PC-9 (cell line): ENCODE results near the gene RNF19B. TPM values are rescaled to one million over a fixed set of nuclear protein-coding genes. Genes with fewer than 3 reads are reported as not detected.
A peak's percentile ranks its signal among the peaks of the same experiment; 100 is the strongest.
"Not testable (repeated sequence)": the region's sequence is repeated elsewhere in the genome, so short reads cannot be mapped to it uniquely, and the experiment has no call there.

ENCODE experiments used
- BruUV-seq: library from RNA; stranded (reverse); fragments of 400-500 nt; replicated peaks from 2 replicates; lab custom pipeline; 2021; lab: Mats Ljungman, UMichigan
- CTCF ChIA-PET: fragments of 300-600 bp; sonication (Branson Sonifier 250); formaldehyde crosslinking; loops from one replicate; lab custom pipeline; 2022; ENCODE audit warnings: antibody characterized with exemption; lab: Charles Lee
- POLR2A ChIA-PET: fragments of 300-600 bp; sonication (Branson Sonifier 250); formaldehyde crosslinking; loops from one replicate; lab custom pipeline; 2022; ENCODE audit warnings: antibody characterized with exemption; ENCODE audit not compliant: unreplicated experiment; lab: Charles Lee
- DNase-seq, 2 experiments: peaks; one replicate each; pipeline versions ENCODE4 v3.0.0 to v3.0.0-alpha.2; 2015 to 2022; ENCODE audit warnings: mixed read lengths in 1 of 2
- H2AFZ ChIP-seq: fragments of 200-600 bp; sonication (generic); 2 replicates; pipeline ENCODE4 v1.8.1; 2017; ENCODE audit warnings: antibody characterized with exemption
- H3F3A ChIP-seq: fragments of 200-600 bp; sonication (generic); 2 replicates; pipeline ENCODE4 v1.8.1; 2017; ENCODE audit warnings: antibody characterized with exemption, mild to moderate bottlenecking, low read depth; ENCODE audit not compliant: insufficient read depth
- H3K27ac ChIP-seq: fragments of 200-600 bp; sonication (generic); 2 replicates; pipeline ENCODE4 v1.6.1; 2016; ENCODE audit warnings: mixed run types
- H3K27me3 ChIP-seq: fragments of 200-600 bp; sonication (generic); 2 replicates; pipeline ENCODE4 v1.6.1; 2016; ENCODE audit warnings: low read depth, mixed run types; ENCODE audit not compliant: insufficient read depth
- H3K36me3 ChIP-seq: fragments of 200-600 bp; sonication (generic); 2 replicates; pipeline ENCODE4 v1.6.1; 2016; ENCODE audit warnings: low read depth, mixed run types
- H3K4me1 ChIP-seq: fragments of 200-600 bp; sonication (generic); replicated peaks from 2 replicates; pipeline ENCODE4 v1.6.1; 2016; ENCODE audit warnings: mixed run types; ENCODE audit not compliant: insufficient read depth
- H3K4me2 ChIP-seq: fragments of 200-600 bp; sonication (generic); 2 replicates; pipeline ENCODE4 v1.6.1; 2017; ENCODE audit warnings: mixed run types
- H3K4me3 ChIP-seq: fragments of 200-600 bp; sonication (generic); 2 replicates; pipeline ENCODE4 v1.6.1; 2016; ENCODE audit warnings: mixed run types
- H3K79me2 ChIP-seq: fragments of 200-600 bp; sonication (generic); 2 replicates; pipeline ENCODE4 v1.6.1; 2017; ENCODE audit warnings: low read depth, mixed run types
- H3K9me2 ChIP-seq: fragments of 200-600 bp; sonication (generic); 2 replicates; pipeline ENCODE4 v1.8.1; 2017; ENCODE audit warnings: mild to moderate bottlenecking; ENCODE audit not compliant: insufficient read depth
- H3K9me3 ChIP-seq: fragments of 200-600 bp; sonication (generic); 2 replicates; pipeline ENCODE4 v1.8.1; 2016; ENCODE audit warnings: low read depth; ENCODE audit not compliant: insufficient read depth
- H4K20me1 ChIP-seq: fragments of 200-600 bp; sonication (generic); 2 replicates; pipeline ENCODE4 v1.8.1; 2017; ENCODE audit not compliant: insufficient read depth
- CTCF ChIP-seq: fragments of 200-600 bp; sonication (generic); conservative IDR thresholded peaks from 2 replicates; pipeline ENCODE4 v1.6.1; 2017; ENCODE audit warnings: mixed run types, antibody characterized with exemption, mild to moderate bottlenecking, moderate library complexity
- EZH2 ChIP-seq: fragments of 200-600 bp; sonication (generic); IDR thresholded peaks from 2 replicates; pipeline ENCODE4 v1.8.0; 2017; ENCODE audit warnings: antibody characterized with exemption, low read depth
- intact Hi-C: fragments of 100-400 bp; cut with micrococcal nuclease; formaldehyde crosslinking; loops from one replicate; pipeline ENCODE4 v1.10.0; 2022; ENCODE audit not compliant: unreplicated experiment
- total RNA-seq: library from RNA; stranded (reverse); gene quantifications from 2 replicates; pipeline ENCODE4 v1.2.3, GENCODE V29; 2021

The RNF19B gene
- total RNA-seq, 1 experiment from 2014 or later, result 25.4 TPM

- POLR2A ChIA-PET, result no interaction called here
- Histone ChIP-seq H4K20me1 (no peaks in the 10 kb centered on the region), H3K4me2 (no peak overlapping the region), H3K27me3 (no peaks in the 10 kb centered on the region), H3K79me2 (no peaks in the 10 kb centered on the region), H3K9me3 (no peaks in the 10 kb centered on the region), H2AFZ (no peak overlapping the region), H3K36me3 (no peaks in the 10 kb centered on the region), H3K27ac (no peak overlapping the region), H3K4me1 (peaks cover 22% of the 10 kb centered on the region), H3K9me2 (no peaks in the 10 kb centered on the region), H3F3A (peaks cover 34% of the 10 kb centered on the region), H3K4me3 (no peak overlapping the region)
- BruUV-seq, result no TSS peak
- intact Hi-C loops, result no loop called here
- CTCF ChIA-PET, result no interaction called here
- no peak for DNase-seq
- TF ChIP-seq EZH2 (no peak), CTCF (no peak)
These were observed 14.2 kb upstream of the RNF19B start for GRCh38 chr1:32978854-32979253.

GRCh38 chr1:32977546-32978087, 13.0 kb upstream of the RNF19B start:
- peaks cover 30% of the 10 kb centered on the region for H3F3A ChIP-seq
- ChIA-PET POLR2A (no interaction called here), CTCF (no interaction called here)
- H4K20me1 ChIP-seq, result no peaks in the 10 kb centered on the region
- no peak overlapping the region for H3K4me3 ChIP-seq
- H3K9me2 ChIP-seq, result no peaks in the 10 kb centered on the region
- DNase-seq, result no peak
- no peaks in the 10 kb centered on the region for H3K36me3 ChIP-seq
- intact Hi-C loops, result no loop called here
- H3K4me2 ChIP-seq, result no peak overlapping the region
- no peaks in the 10 kb centered on the region for H3K27me3 ChIP-seq
- BruUV-seq, result no TSS peak
- H3K4me1 ChIP-seq, result peaks cover 23% of the 10 kb centered on the region
- H3K9me3 ChIP-seq, result no peaks in the 10 kb centered on the region
- no peaks in the 10 kb centered on the region for H3K79me2 ChIP-seq
- H3K27ac ChIP-seq, result no peak overlapping the region
- TF ChIP-seq CTCF (no peak), EZH2 (no peak)
- no peak overlapping the region for H2AFZ ChIP-seq

GRCh38 chr1:32975055-32975454, 10.4 kb upstream of the RNF19B start:
- BruUV-seq, CTCF ChIA-PET, H3K27ac ChIP-seq, H3K9me3 ChIP-seq, DNase-seq, H3K27me3 ChIP-seq, H3K4me2 ChIP-seq, H4K20me1 ChIP-seq, H2AFZ ChIP-seq, H3K79me2 ChIP-seq, POLR2A ChIA-PET, H3K4me3 ChIP-seq, intact Hi-C loops, H3K9me2 ChIP-seq, H3K36me3 ChIP-seq: not testable (repeated sequence)
- Histone ChIP-seq H3F3A (peaks cover 21% of the 10 kb centered on the region), H3K4me1 (peaks cover 11% of the 10 kb centered on the region)

GRCh38 chr1:32973458-32973857, 8.8 kb upstream of the RNF19B start:
- H3F3A ChIP-seq, result peaks cover 34% of the 10 kb centered on the region
- H3K9me2 ChIP-seq, H3K27me3 ChIP-seq, H3K27ac ChIP-seq, CTCF ChIA-PET, intact Hi-C loops, H4K20me1 ChIP-seq, H3K79me2 ChIP-seq, H3K36me3 ChIP-seq, H3K9me3 ChIP-seq, BruUV-seq, H2AFZ ChIP-seq, DNase-seq, POLR2A ChIA-PET: not testable (repeated sequence)
- peak overlapping the region; percentile 100; the same call in 1 of the 2 replicates for H3K4me2 ChIP-seq
- peak overlapping the region; percentile 80; the same call in 1 of the 2 replicates for H3K4me3 ChIP-seq
- peaks cover 25% of the 10 kb centered on the region for H3K4me1 ChIP-seq
